ENCODE data around the gene NR5A2.

DNA sequence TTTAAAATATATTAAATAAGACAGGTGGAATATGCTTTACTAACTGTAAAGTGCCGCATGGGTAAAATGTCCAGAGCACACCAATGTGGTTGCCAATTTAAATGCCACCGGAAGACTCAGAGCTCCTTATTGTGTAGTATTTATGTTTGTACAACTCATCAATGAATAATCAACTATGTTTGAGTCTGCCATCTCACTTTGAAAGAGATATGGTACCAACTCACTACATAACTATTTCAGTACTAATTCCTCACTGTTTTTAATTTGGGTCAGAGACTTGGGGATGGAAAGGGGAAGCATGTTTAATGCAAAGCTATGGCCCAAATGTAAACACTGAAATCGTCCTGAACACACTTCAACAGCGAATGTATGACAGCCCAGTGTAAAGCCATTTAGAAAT is 144.8 kb downstream of the NR5A2 start:
- TF ChIP-seq, protein P1, sequence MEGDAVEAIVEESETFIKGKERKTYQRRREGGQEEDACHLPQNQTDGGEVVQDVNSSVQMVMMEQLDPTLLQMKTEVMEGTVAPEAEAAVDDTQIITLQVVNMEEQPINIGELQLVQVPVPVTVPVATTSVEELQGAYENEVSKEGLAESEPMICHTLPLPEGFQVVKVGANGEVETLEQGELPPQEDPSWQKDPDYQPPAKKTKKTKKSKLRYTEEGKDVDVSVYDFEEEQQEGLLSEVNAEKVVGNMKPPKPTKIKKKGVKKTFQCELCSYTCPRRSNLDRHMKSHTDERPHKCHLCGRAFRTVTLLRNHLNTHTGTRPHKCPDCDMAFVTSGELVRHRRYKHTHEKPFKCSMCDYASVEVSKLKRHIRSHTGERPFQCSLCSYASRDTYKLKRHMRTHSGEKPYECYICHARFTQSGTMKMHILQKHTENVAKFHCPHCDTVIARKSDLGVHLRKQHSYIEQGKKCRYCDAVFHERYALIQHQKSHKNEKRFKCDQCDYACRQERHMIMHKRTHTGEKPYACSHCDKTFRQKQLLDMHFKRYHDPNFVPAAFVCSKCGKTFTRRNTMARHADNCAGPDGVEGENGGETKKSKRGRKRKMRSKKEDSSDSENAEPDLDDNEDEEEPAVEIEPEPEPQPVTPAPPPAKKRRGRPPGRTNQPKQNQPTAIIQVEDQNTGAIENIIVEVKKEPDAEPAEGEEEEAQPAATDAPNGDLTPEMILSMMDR (IDR thresholded peaks at IDR 0.05; ENCODE audit: low read depth, low read length), result no peak
- TF ChIP-seq, protein P2, sequence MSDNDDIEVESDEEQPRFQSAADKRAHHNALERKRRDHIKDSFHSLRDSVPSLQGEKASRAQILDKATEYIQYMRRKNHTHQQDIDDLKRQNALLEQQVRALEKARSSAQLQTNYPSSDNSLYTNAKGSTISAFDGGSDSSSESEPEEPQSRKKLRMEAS (IDR thresholded peaks at IDR 0.05; ENCODE audit: low read depth, low read length), result no peak
- TF ChIP-seq POLR2A (IDR thresholded peaks at IDR 0.05; ENCODE audit: extremely low read depth, insufficient read length) (no peak), MYC (IDR thresholded peaks at IDR 0.05; ENCODE audit: low read depth, low read length) (no peak)

All from NB4 (cell line).